Kidney epithelial cell (primary cell): ENCODE data around the gene GP9. TPM values are rescaled to one million over a fixed set of nuclear protein-coding genes. Genes with fewer than 3 reads are reported as not detected.
"Not testable (repeated sequence)": the region's sequence is repeated elsewhere in the genome, so short reads cannot be mapped to it uniquely, and the experiment has no call there.

Source experiments
- DNase-seq: peaks from one replicate; pipeline ENCODE4 v3.0.0-alpha.2; 2010; ENCODE audit warnings: low read depth
- H3K27me3 ChIP-seq: 2 replicates; pipeline ENCODE4 v1.6.0; 2011; ENCODE audit warnings: low read length; ENCODE audit not compliant: control insufficient read depth, insufficient read depth
- H3K36me3 ChIP-seq: 2 replicates; pipeline ENCODE4 v1.5.1; 2011; ENCODE audit warnings: low read length; ENCODE audit not compliant: control insufficient read depth, insufficient read depth
- H3K4me3 ChIP-seq: 2 replicates; pipeline ENCODE4 v1.5.1; 2011; ENCODE audit warnings: low read depth, mild to moderate bottlenecking, control low read depth, low read length
- total RNA-seq: library from RNA; depleted of rRNA; stranded (reverse); fragments of >200 nt; gene quantifications from 2 replicates; pipeline ENCODE4 v1.2.3, GENCODE V29; 2015
- TF ChIP-seq, protein P1 (sequence below): IDR thresholded peaks from 2 replicates; pipeline ENCODE4 v1.5.1; 2011; ENCODE audit warnings: mild to moderate bottlenecking, moderate library complexity, low read length, control low read depth, inconsistent platforms; ENCODE audit not compliant: insufficient read depth, poor library complexity, severe bottlenecking

The GP9 gene
- total RNA-seq, 1 donor from 2014 or later = not detected

DNA sequence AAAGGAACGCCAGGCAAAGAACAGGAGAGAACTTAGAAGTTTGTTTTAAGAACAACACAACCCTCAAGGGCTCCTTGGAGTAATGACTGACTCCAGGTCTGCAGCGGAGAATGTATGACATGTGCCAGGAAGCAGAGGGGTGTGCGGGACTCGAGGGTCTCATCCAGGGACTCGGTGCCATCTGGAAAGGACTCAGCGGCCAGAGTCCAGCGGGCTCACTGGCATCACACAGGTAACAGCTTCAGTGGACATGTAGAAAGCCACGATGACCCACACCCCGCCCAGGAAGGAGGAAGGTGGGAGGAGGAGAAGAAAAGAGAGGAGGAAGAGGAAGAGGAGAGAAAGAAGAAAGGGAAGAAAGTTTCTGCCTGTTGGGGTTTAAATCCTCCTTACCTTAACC is 21.4 kb downstream of the GP9 start:
- DNase-seq = no peak
- no peaks in the 10 kb centered on the region for H3K36me3 ChIP-seq
- H3K4me3 ChIP-seq = no peak overlapping the region
- TF ChIP-seq, protein P1, sequence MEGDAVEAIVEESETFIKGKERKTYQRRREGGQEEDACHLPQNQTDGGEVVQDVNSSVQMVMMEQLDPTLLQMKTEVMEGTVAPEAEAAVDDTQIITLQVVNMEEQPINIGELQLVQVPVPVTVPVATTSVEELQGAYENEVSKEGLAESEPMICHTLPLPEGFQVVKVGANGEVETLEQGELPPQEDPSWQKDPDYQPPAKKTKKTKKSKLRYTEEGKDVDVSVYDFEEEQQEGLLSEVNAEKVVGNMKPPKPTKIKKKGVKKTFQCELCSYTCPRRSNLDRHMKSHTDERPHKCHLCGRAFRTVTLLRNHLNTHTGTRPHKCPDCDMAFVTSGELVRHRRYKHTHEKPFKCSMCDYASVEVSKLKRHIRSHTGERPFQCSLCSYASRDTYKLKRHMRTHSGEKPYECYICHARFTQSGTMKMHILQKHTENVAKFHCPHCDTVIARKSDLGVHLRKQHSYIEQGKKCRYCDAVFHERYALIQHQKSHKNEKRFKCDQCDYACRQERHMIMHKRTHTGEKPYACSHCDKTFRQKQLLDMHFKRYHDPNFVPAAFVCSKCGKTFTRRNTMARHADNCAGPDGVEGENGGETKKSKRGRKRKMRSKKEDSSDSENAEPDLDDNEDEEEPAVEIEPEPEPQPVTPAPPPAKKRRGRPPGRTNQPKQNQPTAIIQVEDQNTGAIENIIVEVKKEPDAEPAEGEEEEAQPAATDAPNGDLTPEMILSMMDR = no peak
- no peaks in the 10 kb centered on the region for H3K27me3 ChIP-seq

DNA sequence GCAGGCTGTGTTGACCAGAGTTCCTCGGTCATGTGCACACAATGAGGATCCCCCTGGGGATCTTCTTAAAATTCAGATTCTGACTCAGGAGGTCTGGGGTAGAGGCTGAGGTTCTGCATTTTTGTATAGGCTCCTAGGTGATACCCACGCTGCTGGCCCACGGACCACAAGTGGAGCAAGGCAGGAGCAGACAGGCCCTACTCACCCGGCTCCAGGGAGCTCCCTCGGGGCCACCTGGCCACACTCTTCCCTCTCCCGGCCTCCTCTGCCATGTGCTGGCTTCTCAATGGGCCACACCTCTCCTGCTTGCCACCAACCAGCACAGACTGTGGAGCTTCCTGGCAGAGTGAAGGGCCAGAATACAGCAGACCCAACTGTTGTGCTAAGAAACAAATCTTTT is 23.9 kb downstream of the GP9 start:
- TF ChIP-seq, protein P1 = no peak
- H3K36me3 ChIP-seq = no peaks in the 10 kb centered on the region
- H3K4me3 ChIP-seq = no peak overlapping the region
- no peak for DNase-seq
- no peaks in the 10 kb centered on the region for H3K27me3 ChIP-seq

DNA sequence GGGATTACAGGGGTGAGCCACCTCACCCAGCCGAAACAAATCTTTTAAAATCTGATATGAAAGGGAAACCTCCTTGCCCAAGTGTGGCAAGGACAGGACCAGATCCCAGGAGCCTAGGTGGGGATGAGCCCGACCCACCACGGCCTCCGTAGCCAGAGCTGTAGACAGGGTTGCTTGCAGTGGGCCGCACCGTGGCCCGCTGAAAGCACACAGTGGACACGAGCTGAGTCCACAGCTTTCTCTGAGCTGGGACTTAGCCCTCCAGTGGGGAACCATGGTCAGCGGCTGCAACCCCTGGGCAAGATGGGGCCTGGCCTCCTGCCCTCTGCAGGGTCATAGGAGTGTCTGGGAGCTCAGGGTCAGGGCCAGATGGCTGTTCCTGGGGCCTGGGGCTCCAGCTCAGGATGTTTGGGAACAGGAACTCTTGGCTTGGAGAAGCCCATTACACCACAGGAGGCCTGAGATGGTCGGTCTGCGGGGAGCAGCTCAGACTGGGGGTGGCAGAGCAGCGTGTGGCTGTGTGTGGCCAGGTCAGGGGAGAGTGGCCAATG is 24.7 kb downstream of the GP9 start:
- DNase-seq = no peak
- Histone ChIP-seq H3K27me3 (no peaks in the 10 kb centered on the region), H3K4me3 (no peak overlapping the region), H3K36me3 (no peaks in the 10 kb centered on the region)
- TF ChIP-seq, protein P1 = no peak

DNA sequence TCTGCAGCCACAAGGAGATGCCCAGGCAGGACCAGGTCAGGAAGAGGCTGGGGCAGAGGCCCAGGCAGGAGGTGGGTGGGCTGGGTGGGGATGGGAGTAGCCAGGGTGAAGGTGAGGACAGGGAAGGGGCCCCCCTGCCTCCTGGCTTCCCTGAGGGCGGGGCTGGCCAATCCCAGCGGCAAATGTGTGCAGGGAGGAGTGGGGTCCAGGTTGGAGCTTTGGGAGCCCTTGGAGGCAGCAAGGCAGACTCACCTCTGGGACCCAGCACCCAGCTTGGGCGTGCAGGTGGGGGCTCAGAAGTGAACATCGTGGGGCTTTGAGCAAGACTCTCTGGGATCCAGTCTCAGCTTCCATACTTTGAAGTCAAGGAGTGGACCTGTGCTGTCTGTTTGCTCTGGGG is 25.2 kb downstream of the GP9 start:
- TF ChIP-seq, protein P1 = no peak
- no peak overlapping the region for H3K4me3 ChIP-seq

DNA sequence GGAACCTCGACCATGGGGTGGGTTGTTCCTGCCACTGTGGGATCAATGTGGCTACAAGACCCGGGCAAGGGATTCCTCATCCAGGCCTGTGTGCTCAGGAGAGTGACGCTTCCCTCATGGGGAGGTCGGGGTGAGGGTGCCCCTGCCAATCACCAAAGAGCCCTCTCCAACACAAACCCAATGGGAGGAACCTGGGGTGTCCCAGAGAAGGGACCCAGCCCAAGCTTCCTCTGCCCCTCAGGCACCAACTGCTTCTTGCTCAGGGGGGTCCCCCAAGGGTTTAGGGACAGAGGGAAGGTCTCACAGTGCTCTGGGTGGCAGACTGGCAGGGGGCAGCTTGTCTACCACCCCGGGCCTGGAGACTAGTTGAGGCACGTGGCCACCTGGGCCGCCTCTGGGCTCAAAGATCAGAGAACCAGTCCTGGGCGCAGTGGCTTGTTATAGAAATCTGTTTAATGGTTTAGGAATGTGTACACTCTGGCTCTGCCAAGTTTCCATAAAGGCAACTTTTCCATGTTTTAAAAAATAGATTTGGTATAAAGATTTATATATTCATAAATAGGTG is 26.6 kb downstream of the GP9 start:
- no peak for DNase-seq
- Histone ChIP-seq H3K27me3 (no peaks in the 10 kb centered on the region), H3K36me3 (no peaks in the 10 kb centered on the region), H3K4me3 (no peak overlapping the region)
- TF ChIP-seq, protein P1 = no peak

More for the DNA sequence above, 25.2 kb downstream of the GP9 start:
- H3K36me3 ChIP-seq = no peaks in the 10 kb centered on the region
- no peaks in the 10 kb centered on the region for H3K27me3 ChIP-seq
- no peak for DNase-seq

DNA sequence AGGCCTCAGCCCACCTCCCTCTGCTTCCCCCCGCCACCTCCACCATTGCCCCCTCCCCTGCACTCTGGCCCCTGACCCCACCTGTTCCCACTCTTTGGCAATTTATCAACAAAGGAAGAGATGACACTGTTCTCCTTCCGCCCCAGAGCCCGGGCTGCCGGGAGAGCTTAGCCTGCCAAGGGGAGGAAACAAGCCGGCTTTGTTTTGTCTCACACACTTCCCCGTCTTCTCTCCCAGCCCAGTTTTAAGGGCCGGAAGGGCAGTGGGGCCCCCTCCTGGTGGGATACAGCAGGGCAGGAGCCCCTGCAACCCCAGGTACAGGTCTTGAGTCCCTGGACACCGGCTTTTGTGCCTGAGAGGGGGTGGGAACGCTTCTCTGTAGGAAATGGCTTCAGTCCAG is 27.3 kb downstream of the GP9 start:
- not testable (repeated sequence) for H3K27me3 ChIP-seq, H3K36me3 ChIP-seq, DNase-seq, H3K4me3 ChIP-seq

DNA sequence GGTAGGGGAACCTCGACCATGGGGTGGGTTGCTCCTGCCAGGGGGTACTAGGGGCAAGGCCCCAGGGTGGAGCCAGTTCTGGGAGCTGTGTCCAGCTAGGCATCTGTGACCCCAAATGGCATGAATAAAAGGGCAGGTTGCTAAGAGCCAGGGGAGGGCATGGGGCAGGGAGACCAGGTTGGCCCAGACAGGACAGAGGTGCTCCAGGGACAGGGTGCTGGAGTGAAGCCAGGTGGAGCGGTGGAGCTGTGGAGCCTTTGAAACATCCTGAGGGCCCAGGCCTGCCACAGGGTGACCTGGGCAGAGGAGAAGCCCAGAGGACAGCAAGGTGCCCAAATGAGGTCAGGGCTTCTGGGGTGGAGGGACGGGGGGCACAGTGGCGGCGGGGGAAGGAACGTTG is 27.7 kb downstream of the GP9 start:
- DNase-seq = not testable (repeated sequence)

More for the DNA sequence above, 27.7 kb downstream of the GP9 start:
- H3K4me3 ChIP-seq, H3K27me3 ChIP-seq, H3K36me3 ChIP-seq: not testable (repeated sequence)
